Measurements from ENCODE around the gene TENM3.

- TF ChIP-seq POLR2A (IDR thresholded peaks at IDR 0.05) (no peak), CTCF (IDR thresholded peaks at IDR 0.05) (no peak), EP300 (IDR thresholded peaks at IDR 0.05; ENCODE audit: low read depth) (no peak)
These were observed 94.9 kb downstream of the TENM3 start for GRCh38 chr4:182338063-182338462.
